Natural killer cell (primary cell): ENCODE measurements around the gene RCAN2. TPM values are rescaled to one million over a fixed set of nuclear protein-coding genes. Genes with fewer than 3 reads are reported as not detected.

Experiments used
- ATAC-seq, 3 donors: fragments of 150-1000 bp in 2 of 3; fragments of 200-7000 bp in 1 of 3; cut with Tn5 transposase; 1 replicate in 1 of 3; 2 replicates in 2 of 3; pipeline ENCODE4 v1.10.0; 2021; ENCODE audit warnings: mild to moderate bottlenecking in 2 of 3, moderate library complexity in 2 of 3
- DNase-seq, 2 donors: peaks; one replicate each; pipeline versions ENCODE4 v3.0.0 to v3.0.0-alpha.2; 2013 to 2021; ENCODE audit warnings: mixed read lengths in 1 of 2
- H3K27ac ChIP-seq: one replicate; pipeline ENCODE4 v1.5.1; 2013; ENCODE audit warnings: mild to moderate bottlenecking, low read length
- H3K27me3 ChIP-seq: one replicate; pipeline ENCODE4 v1.6.1; 2013; ENCODE audit warnings: low read length; ENCODE audit not compliant: control insufficient read depth, insufficient read depth
- H3K36me3 ChIP-seq: one replicate; pipeline ENCODE4 v1.6.1; 2013; ENCODE audit warnings: low read length; ENCODE audit not compliant: control insufficient read depth, insufficient read depth
- H3K4me1 ChIP-seq: one replicate; pipeline ENCODE4 v1.6.1; 2013; ENCODE audit warnings: low read length; ENCODE audit not compliant: control insufficient read depth, insufficient read depth
- H3K4me3 ChIP-seq: one replicate; pipeline ENCODE4 v1.5.1; 2013; ENCODE audit warnings: low read length
- H3K9me3 ChIP-seq: one replicate; pipeline ENCODE4 v1.6.1; 2013; ENCODE audit warnings: low read length; ENCODE audit not compliant: control insufficient read depth, insufficient read depth
- H3K27ac Mint-ChIP-seq, 2 donors: one replicate each; pipeline ENCODE4 v1.8.0; 2022; ENCODE audit warnings: mild to moderate bottlenecking in 2 of 2, mixed read lengths in 2 of 2, moderate library complexity in 1 of 2
- H3K27me3 Mint-ChIP-seq, 2 donors: one replicate each; pipeline ENCODE4 v1.8.0; 2022; ENCODE audit warnings: low read depth in 2 of 2, mixed read lengths in 2 of 2
- H3K36me3 Mint-ChIP-seq: one replicate; pipeline ENCODE4 v1.8.0; 2022; ENCODE audit warnings: mixed read lengths
- H3K4me1 Mint-ChIP-seq, 2 donors: one replicate each; pipeline ENCODE4 v1.8.0; 2022; ENCODE audit warnings: mixed read lengths in 2 of 2
- H3K4me3 Mint-ChIP-seq: one replicate; pipeline ENCODE4 v1.8.0; 2022; ENCODE audit warnings: mild to moderate bottlenecking, moderate library complexity, mixed read lengths
- H3K9me3 Mint-ChIP-seq, 2 donors: one replicate each; pipeline ENCODE4 v1.8.0; 2022; ENCODE audit warnings: mixed read lengths in 2 of 2
- WGBS: methylation state at CpG from one replicate; pipeline ENCODE4 v1.1.7; 2013; ENCODE audit warnings: missing lambda C conversion rate; ENCODE audit not compliant: insufficient coverage; 5-methylcytosine and 5-hydroxymethylcytosine counted together
- intact Hi-C: fragments of 100-400 bp; cut with micrococcal nuclease; formaldehyde crosslinking; loops from one replicate; pipeline ENCODE4 v1.14.2; 2022
- total RNA-seq, 4 donors: library from RNA; stranded (reverse); fragments of 120-200 nt in 1 of 4; gene quantifications; one replicate each; pipeline versions ENCODE4 v1.2.3 to v1.2.4, GENCODE V29; 2013 to 2022
- TF ChIP-seq, protein P1 (sequence below): fragments of 200-600 bp; IDR thresholded peaks from one replicate; pipeline ENCODE4 v1.8.0; 2022; ENCODE audit warnings: antibody characterized with exemption

Gene RCAN2
- total RNA-seq, 3 donors from 2014 or later (not counting 1 experiment from before 2014, with no cell fraction given) = 0.43 TPM; not detected in 2

GRCh38 chr6:46262928-46263706 is 228.1 kb downstream of the RCAN2 start:
- WGBS = no CpG with 5 or more reads among the region's 2 CpGs
- ATAC-seq (no peak), DNase-seq (no peak)
- Histone ChIP-seq H3K27ac (no peak overlapping the region), H3K4me3 (no peak overlapping the region), H3K4me1 (no peaks in the 10 kb centered on the region), H3K36me3 (no peaks in the 10 kb centered on the region), H3K9me3 (no peaks in the 10 kb centered on the region), H3K27me3 (no peaks in the 10 kb centered on the region)
- intact Hi-C loops = no loop called here
- no peak overlapping the region for H3K4me3 Mint-ChIP-seq
- H3K9me3 Mint-ChIP-seq = no peaks in the 10 kb centered on the region
- no peaks in the 10 kb centered on the region for H3K4me1 Mint-ChIP-seq
- H3K27ac Mint-ChIP-seq = no peak overlapping the region
- TF ChIP-seq, protein P1, sequence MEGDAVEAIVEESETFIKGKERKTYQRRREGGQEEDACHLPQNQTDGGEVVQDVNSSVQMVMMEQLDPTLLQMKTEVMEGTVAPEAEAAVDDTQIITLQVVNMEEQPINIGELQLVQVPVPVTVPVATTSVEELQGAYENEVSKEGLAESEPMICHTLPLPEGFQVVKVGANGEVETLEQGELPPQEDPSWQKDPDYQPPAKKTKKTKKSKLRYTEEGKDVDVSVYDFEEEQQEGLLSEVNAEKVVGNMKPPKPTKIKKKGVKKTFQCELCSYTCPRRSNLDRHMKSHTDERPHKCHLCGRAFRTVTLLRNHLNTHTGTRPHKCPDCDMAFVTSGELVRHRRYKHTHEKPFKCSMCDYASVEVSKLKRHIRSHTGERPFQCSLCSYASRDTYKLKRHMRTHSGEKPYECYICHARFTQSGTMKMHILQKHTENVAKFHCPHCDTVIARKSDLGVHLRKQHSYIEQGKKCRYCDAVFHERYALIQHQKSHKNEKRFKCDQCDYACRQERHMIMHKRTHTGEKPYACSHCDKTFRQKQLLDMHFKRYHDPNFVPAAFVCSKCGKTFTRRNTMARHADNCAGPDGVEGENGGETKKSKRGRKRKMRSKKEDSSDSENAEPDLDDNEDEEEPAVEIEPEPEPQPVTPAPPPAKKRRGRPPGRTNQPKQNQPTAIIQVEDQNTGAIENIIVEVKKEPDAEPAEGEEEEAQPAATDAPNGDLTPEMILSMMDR = no peak
- H3K27me3 Mint-ChIP-seq = peaks cover 0 to 3% of the 10 kb centered on the region in 2 donors
- no peaks in the 10 kb centered on the region for H3K36me3 Mint-ChIP-seq

DNA sequence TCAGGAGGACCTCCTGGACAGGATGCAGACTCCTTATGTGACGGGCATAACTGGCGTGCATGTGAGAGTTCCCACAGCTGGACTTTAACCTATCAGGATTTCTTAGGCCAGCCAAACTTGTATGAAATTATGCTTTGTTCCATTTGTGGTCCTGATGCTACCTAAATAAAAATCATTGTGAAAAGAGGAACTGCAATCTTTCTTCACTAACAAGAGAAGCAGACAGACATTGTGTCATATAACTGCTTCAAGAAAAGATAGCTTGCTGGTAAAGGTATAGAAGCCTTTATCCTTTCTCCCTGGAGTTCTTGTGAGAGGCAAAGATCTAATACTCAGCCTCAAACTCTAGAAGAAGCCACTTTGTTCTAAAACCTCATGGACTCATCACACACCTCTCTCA is 233.0 kb downstream of the RCAN2 start:
- H3K27me3 Mint-ChIP-seq = peaks cover 0 to 3% of the 10 kb centered on the region in 2 donors
- WGBS = 93% methylated on average over 2 of the region's 2 CpGs
- H3K27ac ChIP-seq = no peak overlapping the region
- no peak for DNase-seq
- intact Hi-C loops = no loop called here
- no peaks in the 10 kb centered on the region for H3K9me3 ChIP-seq
- H3K4me3 ChIP-seq = no peak overlapping the region
- H3K36me3 Mint-ChIP-seq = no peaks in the 10 kb centered on the region
- H3K27me3 ChIP-seq = no peaks in the 10 kb centered on the region
- H3K4me1 Mint-ChIP-seq = no peaks in the 10 kb centered on the region
- H3K27ac Mint-ChIP-seq = no peak overlapping the region
- H3K36me3 ChIP-seq = no peaks in the 10 kb centered on the region
- ATAC-seq = no peak
- no peaks in the 10 kb centered on the region for H3K4me1 ChIP-seq
- H3K9me3 Mint-ChIP-seq = no peaks in the 10 kb centered on the region
- H3K4me3 Mint-ChIP-seq = no peak overlapping the region
- TF ChIP-seq, protein P1 = no peak

DNA sequence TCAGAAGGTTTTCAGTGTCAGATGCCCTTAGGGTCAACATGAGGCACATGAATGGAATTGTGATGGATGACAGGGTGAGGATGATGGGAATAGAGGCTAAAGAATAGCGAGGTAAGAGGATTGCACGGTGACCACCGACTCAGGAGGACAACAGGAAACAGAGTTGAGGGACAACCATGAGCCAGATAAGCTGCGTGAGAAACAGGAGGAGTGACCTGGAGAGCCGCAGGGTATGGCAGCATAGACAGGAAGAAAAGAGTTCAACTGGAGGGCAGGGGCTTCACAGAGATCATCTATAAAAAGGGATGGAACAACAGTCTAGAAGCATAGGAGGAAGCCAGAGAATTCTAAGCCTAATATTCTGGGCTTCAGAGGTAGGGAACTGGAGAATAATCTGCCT is 235.7 kb downstream of the RCAN2 start:
- no peak overlapping the region for H3K27ac Mint-ChIP-seq
- no peak for ATAC-seq
- Histone ChIP-seq H3K36me3 (no peaks in the 10 kb centered on the region), H3K9me3 (no peaks in the 10 kb centered on the region), H3K4me1 (no peaks in the 10 kb centered on the region), H3K4me3 (no peak overlapping the region), H3K27ac (no peak overlapping the region), H3K27me3 (no peaks in the 10 kb centered on the region)
- no peaks in the 10 kb centered on the region for H3K4me1 Mint-ChIP-seq
- peaks cover 0 to 3% of the 10 kb centered on the region in 2 donors for H3K27me3 Mint-ChIP-seq
- WGBS = 87% methylated on average over 5 of the region's 5 CpGs
- H3K36me3 Mint-ChIP-seq = no peaks in the 10 kb centered on the region
- intact Hi-C loops = no loop called here
- DNase-seq = no peak
- no peaks in the 10 kb centered on the region for H3K9me3 Mint-ChIP-seq
- no peak overlapping the region for H3K4me3 Mint-ChIP-seq
- TF ChIP-seq, protein P1 = no peak

GRCh38 chr6:46254946-46255345 is 236.3 kb downstream of the RCAN2 start:
- no peak overlapping the region for H3K27ac ChIP-seq
- no peak for DNase-seq
- no peak for ATAC-seq
- H3K36me3 ChIP-seq = no peaks in the 10 kb centered on the region
- TF ChIP-seq, protein P1 = no peak
- H3K27me3 Mint-ChIP-seq = peaks cover 0 to 3% of the 10 kb centered on the region in 2 donors
- intact Hi-C loops = no loop called here
- no peaks in the 10 kb centered on the region for H3K9me3 ChIP-seq
- 92% methylated on average over 2 of the region's 2 CpGs for WGBS
- no peaks in the 10 kb centered on the region for H3K4me1 Mint-ChIP-seq
- no peak overlapping the region for H3K4me3 Mint-ChIP-seq
- H3K36me3 Mint-ChIP-seq = no peaks in the 10 kb centered on the region
- no peak overlapping the region for H3K27ac Mint-ChIP-seq
- H3K4me3 ChIP-seq = no peak overlapping the region
- H3K4me1 ChIP-seq = no peaks in the 10 kb centered on the region
- H3K27me3 ChIP-seq = no peaks in the 10 kb centered on the region
- no peaks in the 10 kb centered on the region for H3K9me3 Mint-ChIP-seq
